HG02588 (cell line): ENCODE results near the gene CDH15.
"Not testable (repeated sequence)": the region's sequence is repeated elsewhere in the genome, so short reads cannot be mapped to it uniquely, and the experiment has no call there.

Experiments
- ATAC-seq: cut with Tn5 transposase; IDR thresholded peaks from one replicate; pipeline ENCODE4 v1.9.1; 2021; ENCODE audit warnings: mild to moderate bottlenecking, moderate library complexity; ENCODE audit not compliant: unreplicated experiment

The CDH15 gene

DNA sequence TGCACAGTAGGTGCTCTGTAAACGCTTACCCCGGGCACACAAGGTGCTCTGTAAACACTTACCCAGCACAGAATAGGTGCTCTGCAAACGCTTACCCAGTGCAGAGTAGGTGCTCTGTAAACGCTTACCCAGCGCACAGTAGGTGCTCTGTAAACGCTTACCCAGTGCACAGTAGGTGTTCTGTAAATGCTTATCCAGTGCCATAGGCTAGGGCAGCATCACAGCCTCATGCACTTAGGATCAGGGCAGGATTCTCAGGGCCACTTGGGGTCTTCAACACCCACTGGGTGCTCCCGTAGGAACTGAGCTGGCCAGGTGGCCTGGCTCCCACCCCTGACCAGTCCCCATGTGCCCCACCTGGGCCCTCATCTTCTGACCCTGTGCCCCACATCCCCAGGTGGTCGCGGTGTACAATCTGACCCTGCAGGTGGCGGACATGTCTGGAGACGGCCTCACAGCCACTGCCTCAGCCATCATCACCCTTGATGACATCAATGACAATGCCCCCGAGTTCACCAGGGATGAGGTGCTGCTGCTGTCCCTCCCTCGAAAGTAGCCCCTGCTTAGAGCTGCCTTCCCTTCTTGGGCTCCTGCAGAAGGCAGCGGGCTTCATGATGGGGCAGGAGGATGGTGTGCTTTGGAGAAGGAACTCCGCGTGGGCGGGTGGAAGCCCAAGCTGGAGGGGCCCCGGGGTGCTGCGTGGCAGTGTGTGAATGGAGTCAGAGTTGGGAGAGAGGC is 15.7 kb downstream of the CDH15 start:
- no peak for ATAC-seq

GRCh38 chr16:89187770-89188392 is 16.3 kb downstream of the CDH15 start:
- no peak for ATAC-seq

GRCh38 chr16:89188471-89189357 is 17.2 kb downstream of the CDH15 start:
- not testable (repeated sequence) for ATAC-seq

DNA sequence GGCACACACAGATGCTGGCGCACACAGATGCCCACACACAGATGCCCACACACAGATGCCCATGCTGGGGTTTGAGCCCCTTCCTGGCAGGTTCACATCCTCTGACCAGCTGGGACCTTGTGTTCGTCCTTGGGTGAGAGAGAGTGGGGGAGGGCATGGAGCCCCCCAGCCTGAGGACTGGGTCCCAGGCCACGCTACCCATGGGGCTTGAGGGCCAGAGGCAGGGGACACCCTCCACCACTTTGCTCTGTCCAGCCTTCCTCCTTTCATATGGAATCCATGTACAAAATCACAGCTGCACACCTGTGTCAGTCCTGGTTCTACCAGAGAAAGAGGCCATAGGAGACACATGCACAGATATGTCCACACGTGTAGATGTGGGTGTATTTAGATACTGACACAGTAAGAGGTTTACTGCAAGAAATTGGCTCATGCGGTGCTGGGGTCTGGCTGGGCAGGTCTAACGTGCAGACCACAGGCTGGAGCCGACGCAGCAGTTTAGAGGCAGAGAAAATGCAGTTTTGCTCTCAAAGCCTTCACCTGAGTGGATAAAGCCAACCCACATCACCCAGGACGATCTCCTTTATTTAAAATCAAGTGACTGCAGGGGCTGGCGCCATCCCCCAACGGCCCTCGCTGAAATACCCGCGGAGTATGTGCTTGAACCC is 17.9 kb downstream of the CDH15 start:
- no peak for ATAC-seq

- no peak for ATAC-seq
Observed at GRCh38 chr16:89190150-89190958, 18.8 kb downstream of the CDH15 start.

DNA sequence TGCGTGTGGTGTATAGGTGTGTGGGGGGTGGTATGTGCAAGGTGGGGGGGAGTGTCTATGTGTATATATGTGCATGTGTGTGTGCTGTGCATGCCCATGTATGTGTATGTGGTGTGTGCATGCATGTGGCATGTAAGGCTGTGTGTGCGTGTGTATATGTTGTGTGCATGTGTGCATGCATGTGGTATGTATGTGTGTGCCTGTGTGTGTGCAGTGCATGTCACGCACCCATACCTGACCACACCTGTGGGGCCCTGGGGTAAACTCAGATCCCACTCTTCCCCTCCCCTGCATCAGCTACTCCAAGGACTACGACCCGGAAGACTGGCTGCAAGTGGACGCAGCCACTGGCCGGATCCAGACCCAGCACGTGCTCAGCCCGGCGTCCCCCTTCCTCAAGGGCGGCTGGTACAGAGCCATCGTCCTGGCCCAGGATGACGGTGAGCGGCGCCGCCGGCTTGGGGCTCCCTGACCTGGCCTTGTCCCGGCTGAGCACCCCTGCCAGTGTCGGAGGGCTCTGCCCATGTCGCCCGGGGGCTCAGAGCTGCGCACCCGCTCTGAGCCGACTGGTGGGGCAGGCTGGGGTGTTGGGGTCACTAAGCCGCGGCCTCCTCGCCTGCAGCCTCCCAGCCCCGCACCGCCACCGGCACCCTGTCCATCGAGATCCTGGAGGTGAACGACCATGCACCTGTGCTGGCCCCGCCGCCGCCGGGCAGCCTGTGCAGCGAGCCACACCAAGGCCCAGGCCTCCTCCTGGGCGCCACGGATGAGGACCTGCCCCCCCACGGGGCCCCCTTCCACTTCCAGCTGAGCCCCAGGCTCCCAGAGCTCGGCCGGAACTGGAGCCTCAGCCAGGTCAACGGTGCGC is 19.7 kb downstream of the CDH15 start:
- ATAC-seq, result no peak

DNA sequence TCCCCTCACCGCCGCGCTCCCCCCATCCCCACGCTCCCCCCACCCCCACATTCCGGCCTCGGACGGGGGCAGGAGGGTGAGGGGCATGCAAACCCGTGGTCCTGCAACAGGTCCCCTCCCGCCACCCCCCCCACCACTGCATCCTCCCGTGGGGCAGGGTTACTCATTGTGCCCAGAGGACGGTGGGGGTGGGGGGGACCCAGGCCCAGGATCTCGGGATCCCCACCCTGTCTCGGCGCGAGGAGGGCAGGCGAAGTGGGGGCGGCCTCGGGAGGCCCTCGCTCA is 20.3 kb downstream of the CDH15 start:
- no peak for ATAC-seq

GRCh38 chr16:89192186-89192955 is 20.8 kb downstream of the CDH15 start:
- not testable (repeated sequence) for ATAC-seq

DNA sequence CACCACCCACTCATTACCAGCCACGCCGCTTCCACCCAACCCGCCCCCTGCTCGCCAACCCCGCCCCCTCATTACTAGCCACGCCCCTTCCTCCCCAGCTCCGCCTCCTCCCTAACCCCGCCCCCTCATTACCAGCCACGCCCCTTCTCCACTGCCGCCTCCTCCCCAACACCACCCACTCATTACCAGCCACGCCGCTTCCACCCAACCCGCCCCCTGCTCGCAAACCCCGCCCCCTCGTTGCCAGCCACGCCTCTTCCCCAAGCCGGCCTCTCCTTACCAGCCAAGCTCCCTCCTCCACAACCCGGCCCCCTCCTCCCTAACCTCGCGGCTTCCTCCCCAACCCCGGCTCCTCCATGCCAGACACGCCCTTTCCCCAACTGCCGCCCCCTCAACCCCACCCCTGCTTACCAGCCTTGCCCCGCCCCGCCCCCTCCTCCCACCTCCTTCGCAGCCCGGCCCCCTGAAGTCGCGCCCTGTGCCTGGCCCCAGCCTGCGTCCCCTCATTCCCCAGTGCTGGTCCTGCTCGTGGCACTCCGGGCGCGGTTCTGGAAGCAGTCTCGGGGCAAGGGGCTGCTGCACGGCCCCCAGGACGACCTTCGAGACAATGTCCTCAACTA is 21.5 kb downstream of the CDH15 start:
- no peak for ATAC-seq

DNA sequence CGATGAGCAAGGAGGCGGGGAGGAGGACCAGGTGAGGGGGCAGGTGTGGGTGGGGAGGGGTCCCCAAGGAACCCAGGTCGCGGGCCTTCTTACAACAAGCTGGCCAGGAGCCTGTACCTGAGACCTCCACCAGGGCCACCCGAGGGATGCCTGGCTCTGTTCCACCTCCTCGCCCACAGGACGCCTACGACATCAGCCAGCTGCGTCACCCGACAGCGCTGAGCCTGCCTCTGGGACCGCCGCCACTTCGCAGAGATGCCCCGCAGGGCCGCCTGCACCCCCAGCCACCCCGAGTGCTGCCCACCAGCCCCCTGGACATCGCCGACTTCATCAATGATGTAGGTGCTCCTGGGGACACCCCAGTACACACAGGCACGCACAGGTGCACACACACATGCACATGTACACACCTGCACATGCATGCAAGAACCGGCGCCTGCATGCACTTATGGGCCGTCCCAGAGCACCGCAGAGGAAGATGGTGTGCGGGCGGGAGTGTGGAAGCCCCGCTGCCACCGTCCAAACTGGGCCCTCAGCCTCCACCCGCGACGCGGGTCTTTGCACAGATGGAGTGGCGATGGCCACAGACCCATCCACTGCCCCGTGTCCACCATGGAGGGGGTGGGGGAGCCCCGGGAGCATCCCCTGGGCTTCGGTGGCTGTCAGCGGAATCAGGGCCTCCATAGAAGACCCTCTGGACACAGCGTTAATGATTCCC is 22.2 kb downstream of the CDH15 start:
- no peak for ATAC-seq

GRCh38 chr16:89194340-89195311 is 23.1 kb downstream of the CDH15 start:
- ATAC-seq, result no peak

DNA sequence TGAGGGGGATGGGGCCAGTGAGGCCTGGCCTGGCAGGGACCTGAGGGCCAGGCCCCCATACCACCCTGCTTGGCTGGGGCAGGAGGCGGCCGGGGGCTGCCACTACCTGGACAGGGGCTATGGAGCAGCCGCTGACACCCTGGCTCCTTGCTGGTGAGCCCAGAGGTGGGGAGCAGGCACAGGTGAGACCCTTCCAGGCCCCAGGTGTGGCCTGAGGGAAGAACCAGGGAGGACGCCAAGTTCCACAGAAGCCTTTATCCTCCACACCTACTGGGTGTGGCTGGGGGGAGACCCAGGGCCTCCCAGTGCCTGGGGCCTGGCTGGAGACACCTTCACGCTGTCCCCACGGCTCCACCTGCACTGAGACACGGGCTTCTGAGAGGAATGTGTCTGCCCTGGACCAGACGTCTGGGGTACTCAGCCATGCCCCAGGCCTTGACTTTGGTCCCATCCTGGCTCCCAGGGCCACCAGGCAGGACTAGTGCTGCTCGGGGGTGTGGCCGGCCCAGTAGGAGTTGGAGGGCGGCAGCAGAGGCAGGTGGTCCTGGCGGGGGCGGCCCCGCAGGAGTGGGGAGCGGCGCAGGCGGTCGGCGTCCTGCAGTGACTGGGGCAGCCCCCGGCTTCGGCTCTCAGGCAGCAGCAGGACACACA is 24.1 kb downstream of the CDH15 start:
- ATAC-seq, result no peak

- ATAC-seq, result no peak
Observed at GRCh38 chr16:89197033-89197632, 25.6 kb downstream of the CDH15 start.

DNA sequence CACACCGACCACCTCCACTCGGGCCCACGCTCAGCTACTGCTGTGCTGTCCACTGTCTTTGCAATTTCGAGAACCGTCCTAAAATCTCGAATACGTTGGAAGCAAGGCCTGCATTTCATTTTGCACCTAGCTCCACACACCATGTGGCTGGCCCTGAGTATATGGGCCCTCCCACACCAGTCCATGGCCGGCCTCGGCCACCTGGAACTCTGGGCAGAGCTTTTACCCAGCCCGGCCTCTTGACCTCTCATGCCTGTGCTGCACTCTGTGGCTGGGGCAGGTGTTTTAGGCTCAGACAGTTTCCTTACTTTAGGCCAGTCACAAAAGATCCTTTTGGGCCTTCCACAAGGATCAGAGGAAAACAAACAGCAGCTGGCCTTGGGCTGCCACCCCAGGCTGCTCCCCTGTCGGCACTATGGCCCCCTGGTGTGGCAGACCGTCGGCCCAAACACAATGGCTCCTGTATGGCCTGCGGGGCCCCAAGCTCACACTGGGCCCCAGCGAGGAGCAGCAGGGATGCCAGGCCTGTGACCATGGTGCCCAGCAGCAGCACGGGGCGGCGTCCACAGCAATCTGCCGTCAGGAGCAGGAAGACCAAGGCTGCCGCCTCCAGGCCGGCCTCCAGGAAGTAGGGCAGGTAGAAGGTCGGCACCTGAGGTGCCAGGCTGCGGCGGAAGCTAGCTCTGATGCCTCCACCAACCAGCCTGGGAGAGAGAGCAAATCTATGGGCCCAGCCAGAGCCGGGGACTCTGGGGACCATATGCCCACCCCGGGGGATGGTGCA is 26.3 kb downstream of the CDH15 start:
- no peak for ATAC-seq
